K562 (cell line): ENCODE data around the gene PTPRF. TPM values are rescaled to one million over a fixed set of nuclear protein-coding genes. Genes with fewer than 3 reads are reported as not detected.

Experiments
- ATAC-seq: fragments of 200-7000 bp; cut with Tn5 transposase; 3 replicates; pipeline ENCODE4 v1.9.1; 2020; ENCODE audit warnings: moderate library complexity
- BruUV-seq: library from RNA; stranded (reverse); fragments of 400-500 nt; replicated peaks from 2 replicates; lab custom pipeline; 2021; lab: Mats Ljungman, UMichigan
- CTCF ChIA-PET: fragments of 300-600 bp; formaldehyde crosslinking; extraction: SDS; loops from one replicate; lab custom pipeline; 2021; ENCODE audit warnings: low intra/inter-chr PET ratio; lab: Yijun Ruan, JAX
- POLR2A ChIA-PET: fragments of 300-600, 350-650 bp; sonication (Branson Sonifier 250); formaldehyde crosslinking; extraction: SDS; loops from one replicate; lab custom pipeline; 2021; ENCODE audit warnings: antibody characterized with exemption, inconsistent platforms; lab: Yijun Ruan, JAX
- DNase-seq, 4 experiments: peaks; one replicate each; pipeline versions ENCODE4 v3.0.0 to v3.0.0-alpha.2; 2011 to 2018; ENCODE audit warnings: low spot score in 3 of 4, mixed read lengths in 3 of 4; ENCODE audit errors: extremely low read depth in 1 of 4
- FAIRE-seq: peaks from 2 replicates; lab custom pipeline; 2011; peaks lifted over from hg19 to GRCh38; lab: Jason Lieb, UNC
- H2AFZ ChIP-seq: 2 replicates; pipeline ENCODE4 v1.6.0; 2011; ENCODE audit warnings: low read depth, low read length, control low read depth, inconsistent platforms
- H3K27ac ChIP-seq: fragments of 200-600 bp; 3 replicates; pipeline ENCODE4 v1.8.0; 2011; ENCODE audit warnings: low read depth, mild to moderate bottlenecking, control low read depth, inconsistent platforms, low read length, moderate library complexity, mixed read lengths; ENCODE audit errors: extremely low read depth
- H3K27me3 ChIP-seq, 2 experiments: fragments of 300-600 bp in 1 of 2; 2 replicates in 1 of 2; 3 replicates in 1 of 2; pipeline versions ENCODE4 v1.6.0 to v1.8.0; 2011; ENCODE audit warnings: inconsistent platforms in 2 of 2, low read length in 2 of 2, mild to moderate bottlenecking in 1 of 2, mixed read lengths in 1 of 2, moderate library complexity in 1 of 2; ENCODE audit not compliant: control insufficient read depth in 2 of 2, insufficient read depth in 2 of 2
- H3K36me3 ChIP-seq: fragments of 300-600 bp; 3 replicates; pipeline ENCODE4 v1.8.0; 2011; ENCODE audit warnings: mild to moderate bottlenecking, low read length, inconsistent platforms; ENCODE audit not compliant: control insufficient read depth, insufficient read depth
- H3K4me1 ChIP-seq, 2 experiments: fragments of 200-600 bp in 1 of 2; replicated peaks in 1 of 2; 2 replicates in 1 of 2; 3 replicates in 1 of 2; pipeline versions ENCODE4 v1.5.1 to v1.8.0; 2011; ENCODE audit warnings: inconsistent platforms in 2 of 2, low read length in 2 of 2, mild to moderate bottlenecking in 1 of 2, mixed read lengths in 1 of 2, moderate library complexity in 1 of 2; ENCODE audit not compliant: control insufficient read depth in 2 of 2, insufficient read depth in 2 of 2
- H3K4me2 ChIP-seq: 2 replicates; pipeline ENCODE4 v1.6.1; 2011; ENCODE audit warnings: low read length, control low read depth, inconsistent platforms, mixed read lengths; ENCODE audit not compliant: insufficient read depth
- H3K4me3 ChIP-seq: fragments of 200-600 bp; sonication (generic), shearing (Covaris generic); 2 replicates; pipeline ENCODE4 v1.5.1; 2016; ENCODE audit warnings: control low read depth, inconsistent platforms
- H3K79me2 ChIP-seq: fragments of 200-600 bp; 3 replicates; pipeline ENCODE4 v1.8.0; 2011; ENCODE audit warnings: low read length, inconsistent platforms; ENCODE audit not compliant: control insufficient read depth, insufficient read depth
- H3K9ac ChIP-seq, 2 experiments: 2 replicates each; pipeline versions ENCODE4 v1.6.0 to v1.6.1; 2011; ENCODE audit warnings: low read depth in 2 of 2, low read length in 2 of 2, control low read depth in 1 of 2, inconsistent platforms in 1 of 2, mild to moderate bottlenecking in 1 of 2, mixed read lengths in 1 of 2; ENCODE audit not compliant: insufficient read depth in 1 of 2
- H3K9me1 ChIP-seq: one replicate; pipeline ENCODE4 v1.6.0; 2011; ENCODE audit warnings: inconsistent platforms, mild to moderate bottlenecking, low read length, moderate library complexity; ENCODE audit not compliant: control insufficient read depth, insufficient read depth
- H3K9me3 ChIP-seq: replicated peaks from 2 replicates; pipeline ENCODE4 v1.5.1; 2011; ENCODE audit warnings: low read depth, low read length, inconsistent platforms; ENCODE audit not compliant: control insufficient read depth, insufficient read depth
- H4K20me1 ChIP-seq: replicated peaks from 2 replicates; pipeline ENCODE4 v1.6.1; 2011; ENCODE audit warnings: low read length, inconsistent platforms, mixed read lengths; ENCODE audit not compliant: control insufficient read depth, insufficient read depth
- CEBPZ ChIP-seq: fragments of 150-350 bp; IDR thresholded peaks from 2 replicates; pipeline ENCODE4 v1.6.1; 2014; ENCODE audit warnings: low read depth, mild to moderate bottlenecking, low read length, borderline replicate concordance
- DACH1 ChIP-seq: fragments of 450-650 bp; IDR thresholded peaks from 2 replicates; pipeline ENCODE4 v1.6.1; 2018; ENCODE audit not compliant: partially characterized antibody
- MCM5 ChIP-seq: fragments of 450-650 bp; IDR thresholded peaks from 2 replicates; pipeline ENCODE4 v1.6.1; 2016; ENCODE audit warnings: low read depth
- PCBP2 ChIP-seq: fragments of 200-400 bp; formaldehyde crosslinking; IDR thresholded peaks from 2 replicates; pipeline ENCODE4 v1.6.1; 2018; ENCODE audit warnings: low read length, low read depth, mild to moderate bottlenecking, moderate library complexity; ENCODE audit not compliant: poor library complexity, severe bottlenecking
- ZBTB8A ChIP-seq: fragments of 450-650 bp; IDR thresholded peaks from 2 replicates; pipeline ENCODE4 v1.6.1; 2018; ENCODE audit warnings: mild to moderate bottlenecking, moderate library complexity; ENCODE audit not compliant: partially characterized antibody
- ZNF282 ChIP-seq: sonication (generic); formaldehyde crosslinking; IDR thresholded peaks from 2 replicates; pipeline ENCODE4 v1.8.1; 2023; ENCODE audit warnings: missing genetic modification reagents
- WGBS: fragments of 100-300 bp; shearing (Covaris generic); methylation state at CpG from one replicate; pipeline ENCODE4 v1.1.6; 2016; ENCODE audit warnings: low coverage, mixed read lengths; ENCODE audit not compliant: insufficient coverage; ENCODE audit errors: missing lambda C conversion rate; 5-methylcytosine and 5-hydroxymethylcytosine counted together
- in situ Hi-C: fragments of 300-500 bp; cut with MboI; formaldehyde crosslinking; loops from 4 replicates; pipeline ENCODE4 v1.15.0; 2018; ENCODE audit warnings: inconsistent platforms, mixed read lengths
- intact Hi-C: fragments of 100-400 bp; cut with micrococcal nuclease; formaldehyde crosslinking; loops from 2 replicates; pipeline ENCODE4 v1.14.2; 2022
- polyA plus RNA-seq, 8 experiments: library from polyadenylated mRNA; depleted of rRNA in 4 of 8; stranded (reverse) in 5 of 8; unstranded in 3 of 8; fragments of >200 nt; fragmentation: Nextera tagmentation in 2 of 8; fragmentation: Illumina TruSeq in 1 of 8; extraction: Ambion mirVana in 2 of 8; extraction: Trizol in 1 of 8; gene quantifications; 2 replicates each; pipeline versions ENCODE4 v1.2.1 to v1.2.3, GENCODE V29; 2011 to 2014; ENCODE audit warnings: inconsistent platforms in 1 of 8, missing spikeins in 1 of 8
- total RNA-seq, 7 experiments: library from RNA; depleted of rRNA in 6 of 7; stranded (reverse); fragments of >200 nt in 6 of 7; fragmentation: Illumina TruSeq in 2 of 7; extraction: Trizol in 2 of 7; gene quantifications; 2 replicates each; pipeline versions ENCODE4 v1.2.1 to v1.2.3, GENCODE V29; 2011 to 2021; ENCODE audit warnings: low replicate concordance in 1 of 7
- TF ChIP-seq, protein P1 (sequence below), 3 experiments: IDR thresholded peaks in 2 of 3; conservative IDR thresholded peaks in 1 of 3; 2 replicates each; pipeline ENCODE4 v1.5.1; 2011 to 2012; ENCODE audit warnings: low read length in 3 of 3, mild to moderate bottlenecking in 3 of 3, control low read depth in 2 of 3, improper control_type of control experiment in 1 of 3, inconsistent platforms in 1 of 3, low read depth in 1 of 3, mixed read lengths in 1 of 3, moderate library complexity in 1 of 3; ENCODE audit not compliant: insufficient read depth in 2 of 3

The PTPRF gene
- total and polyA plus RNA-seq, 9 of the 15 experiments (the other 6 are each of a cell fraction or from before 2014, with no cell fraction given), result 0.13 to 4.3 (median 1.1) TPM

DNA sequence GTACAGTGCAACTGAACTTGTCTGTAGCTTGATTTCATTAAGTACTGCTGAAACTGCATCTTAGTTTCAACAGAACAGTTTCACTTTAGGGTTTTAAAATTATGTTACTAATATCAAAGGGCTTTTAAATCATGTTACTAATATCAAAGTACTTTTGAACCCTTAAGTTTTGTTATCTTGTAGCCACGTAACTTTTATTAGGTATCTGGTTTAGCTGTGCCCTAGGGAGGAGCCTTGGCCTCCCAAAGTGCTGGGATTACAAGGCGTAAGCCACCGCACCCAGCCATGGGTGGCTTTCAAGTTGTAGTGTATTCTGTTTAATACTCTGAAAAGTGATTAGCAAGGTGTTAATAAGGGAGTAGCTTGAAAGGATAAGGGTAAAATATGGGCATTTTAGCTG, 121.2 kb downstream of the PTPRF start:
- Histone ChIP-seq H3K79me2 (peaks cover 24% of the 10 kb centered on the region), H3K9me3 (no peaks in the 10 kb centered on the region), H3K9ac (peak overlapping the region in 1 of 2 experiments; percentile 72; a peak in 1 of 4 replicates), H3K9me1 (no peaks in the 10 kb centered on the region), H3K36me3 (peaks cover 34% of the 10 kb centered on the region), H3K4me2 (peak overlapping the region; percentile 97), H4K20me1 (0 out of 2 replicates have a peak, but pooled peaks cover 5% of the 10 kb centered on the region), H3K4me3 (peak overlapping the region; percentile 81; the same call in 1 of the 2 replicates), H3K4me1 (peaks cover 3 to 14% of the 10 kb centered on the region in 2 experiments), H3K27me3 (no peaks in the 10 kb centered on the region), H2AFZ (no peak overlapping the region), H3K27ac (no peak overlapping the region)
- ATAC-seq, result no peak
- ChIA-PET CTCF (interaction anchor here (0.6 to 0.7 kb wide), 2 partner anchors 208 to 369 kb away, joined by 3 to 4 read pairs; no protein-coding TSS in a partner anchor), POLR2A (interaction anchor here (0.6 to 3.8 kb wide), 7 partner anchors 8 to 59 kb away, joined by 3 to 28 read pairs (median 4); no protein-coding TSS in a partner anchor)
- intact Hi-C loops (no loop called here), in situ Hi-C loops (no loop called here)
- TF ChIP-seq ZBTB8A (no peak), DACH1 (peak; percentile 15)
- DNase-seq, result peak in 1 of 4 experiments; percentile 7
- no peak for FAIRE-seq
- 42% methylated on average over 3 of the region's 3 CpGs for WGBS
- no TSS peak for BruUV-seq

- Histone ChIP-seq H4K20me1 (0 out of 2 replicates have a peak, but pooled peaks cover 5% of the 10 kb centered on the region), H3K9ac (no peak overlapping the region), H3K9me3 (no peaks in the 10 kb centered on the region), H3K4me3 (no peak overlapping the region), H3K79me2 (peaks cover 24% of the 10 kb centered on the region), H3K4me2 (no peak overlapping the region), H3K9me1 (no peaks in the 10 kb centered on the region), H2AFZ (no peak overlapping the region), H3K27me3 (no peaks in the 10 kb centered on the region), H3K27ac (no peak overlapping the region), H3K4me1 (peaks cover 3 to 14% of the 10 kb centered on the region in 2 experiments), H3K36me3 (peaks cover 42% of the 10 kb centered on the region)
- POLR2A ChIA-PET, result interaction anchor here (0.7 to 2.7 kb wide), 7 partner anchors 9 to 1079 kb away, joined by 3 to 12 read pairs (median 3); no protein-coding TSS in a partner anchor
- DNase-seq (peak in 3 of 4 experiments; percentile 16 to 47 (median 25)), FAIRE-seq (no peak), ATAC-seq (no peak)
- intact Hi-C loops, result no loop called here
- in situ Hi-C loops, result no loop called here
- no TSS peak for BruUV-seq
- CTCF ChIA-PET, result interaction anchor here (0.7 kb wide), 1 partner anchor 282 kb away, joined by 3 read pairs; no protein-coding TSS in a partner anchor
- 66% methylated on average over 3 of the region's 3 CpGs for WGBS
- TF ChIP-seq, protein P1, sequence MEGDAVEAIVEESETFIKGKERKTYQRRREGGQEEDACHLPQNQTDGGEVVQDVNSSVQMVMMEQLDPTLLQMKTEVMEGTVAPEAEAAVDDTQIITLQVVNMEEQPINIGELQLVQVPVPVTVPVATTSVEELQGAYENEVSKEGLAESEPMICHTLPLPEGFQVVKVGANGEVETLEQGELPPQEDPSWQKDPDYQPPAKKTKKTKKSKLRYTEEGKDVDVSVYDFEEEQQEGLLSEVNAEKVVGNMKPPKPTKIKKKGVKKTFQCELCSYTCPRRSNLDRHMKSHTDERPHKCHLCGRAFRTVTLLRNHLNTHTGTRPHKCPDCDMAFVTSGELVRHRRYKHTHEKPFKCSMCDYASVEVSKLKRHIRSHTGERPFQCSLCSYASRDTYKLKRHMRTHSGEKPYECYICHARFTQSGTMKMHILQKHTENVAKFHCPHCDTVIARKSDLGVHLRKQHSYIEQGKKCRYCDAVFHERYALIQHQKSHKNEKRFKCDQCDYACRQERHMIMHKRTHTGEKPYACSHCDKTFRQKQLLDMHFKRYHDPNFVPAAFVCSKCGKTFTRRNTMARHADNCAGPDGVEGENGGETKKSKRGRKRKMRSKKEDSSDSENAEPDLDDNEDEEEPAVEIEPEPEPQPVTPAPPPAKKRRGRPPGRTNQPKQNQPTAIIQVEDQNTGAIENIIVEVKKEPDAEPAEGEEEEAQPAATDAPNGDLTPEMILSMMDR (IDR thresholded peaks at IDR 0.05 in 2 of 3, conservative IDR thresholded peaks at IDR 0.05 in 1 of 3; ENCODE audit: insufficient read depth in 2 of 3, low read depth in 1 of 3, low read length in 3 of 3), result peak; percentile 63 to 96 (median 80)
- TF ChIP-seq CEBPZ (no peak), MCM5 (no peak), PCBP2 (no peak), ZNF282 (CRISPR knock-in tag) (no peak)
Observed at GRCh38 chr1:43653339-43653738, 122.7 kb downstream of the PTPRF start.
